GM19438 (cell line): ENCODE measurements around the gene RAMP1.

Experiments
- ATAC-seq: cut with Tn5 transposase; IDR thresholded peaks from one replicate; pipeline ENCODE4 v1.9.1; 2021; ENCODE audit warnings: low read depth; ENCODE audit not compliant: unreplicated experiment

Gene RAMP1

DNA sequence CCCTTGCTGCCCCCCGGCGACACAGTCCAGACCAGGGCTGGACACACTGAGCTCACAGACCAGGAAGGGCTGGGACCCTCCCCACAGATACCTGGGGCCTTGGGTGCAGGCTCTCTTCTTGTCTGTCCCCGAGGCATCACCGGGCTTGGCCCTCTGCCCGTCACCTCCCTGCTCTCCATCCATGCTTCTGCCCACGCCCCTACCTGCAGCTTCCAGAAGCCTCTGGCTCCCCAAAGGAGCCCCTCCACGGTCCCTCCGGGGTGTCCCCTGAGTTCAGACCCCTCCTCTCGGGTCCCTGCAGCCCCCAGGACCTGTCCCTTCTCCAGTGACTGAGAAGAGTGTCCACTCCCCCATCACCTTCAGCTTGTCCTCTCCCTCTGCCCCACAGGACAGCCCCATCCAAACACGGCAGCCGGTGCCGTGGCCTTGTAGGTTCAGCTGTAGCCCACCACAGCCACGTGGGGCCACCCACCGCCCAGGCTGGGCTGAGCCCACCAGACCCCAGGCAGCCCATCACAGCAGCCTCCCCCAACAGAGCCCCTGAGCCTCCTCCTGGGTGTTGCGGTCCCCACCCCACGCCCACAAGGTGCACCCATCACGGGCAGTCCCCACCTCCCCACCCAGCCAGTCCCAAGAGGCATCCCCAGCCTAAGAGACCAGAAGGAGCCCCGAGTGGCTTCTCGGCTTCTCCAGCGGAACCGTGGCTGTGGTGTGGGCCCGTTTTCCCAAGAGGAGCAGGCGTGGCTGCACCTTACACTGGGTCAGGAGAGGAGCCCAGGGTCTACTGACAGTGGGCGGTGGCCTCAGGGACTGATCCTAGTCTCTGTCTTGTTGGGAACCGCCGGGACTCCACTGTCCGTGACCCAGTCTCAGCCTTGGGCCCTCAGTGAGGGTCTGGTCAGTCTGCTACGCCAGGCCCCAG is 53.1 kb downstream of the RAMP1 start:
- ATAC-seq, result no peak

- no peak for ATAC-seq
Measured at GRCh38 chr2:237913193-237913917, 53.9 kb downstream of the RAMP1 start.

GRCh38 chr2:237915576-237915975 is 56.2 kb downstream of the RAMP1 start:
- ATAC-seq, result no peak

DNA sequence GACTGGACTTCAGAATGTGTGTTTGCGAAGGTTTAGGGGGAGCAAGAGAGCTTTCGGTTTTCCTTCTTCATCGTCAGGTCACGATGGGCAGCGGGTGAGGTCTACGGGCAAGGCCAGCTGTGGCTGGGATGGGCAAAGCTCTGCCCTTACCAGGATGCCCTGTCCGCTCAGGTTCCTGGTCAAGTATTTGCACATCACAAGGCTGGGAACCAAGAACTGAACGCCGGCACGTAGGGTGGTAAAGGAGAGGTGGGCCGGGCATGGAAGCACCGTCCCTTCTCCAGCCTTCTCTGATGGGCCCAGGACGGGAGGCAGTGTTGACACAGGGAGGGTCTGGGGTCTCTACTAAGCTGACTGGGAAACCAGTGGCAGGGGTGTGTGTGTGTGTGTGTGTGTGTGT is 56.9 kb downstream of the RAMP1 start:
- ATAC-seq, result no peak

DNA sequence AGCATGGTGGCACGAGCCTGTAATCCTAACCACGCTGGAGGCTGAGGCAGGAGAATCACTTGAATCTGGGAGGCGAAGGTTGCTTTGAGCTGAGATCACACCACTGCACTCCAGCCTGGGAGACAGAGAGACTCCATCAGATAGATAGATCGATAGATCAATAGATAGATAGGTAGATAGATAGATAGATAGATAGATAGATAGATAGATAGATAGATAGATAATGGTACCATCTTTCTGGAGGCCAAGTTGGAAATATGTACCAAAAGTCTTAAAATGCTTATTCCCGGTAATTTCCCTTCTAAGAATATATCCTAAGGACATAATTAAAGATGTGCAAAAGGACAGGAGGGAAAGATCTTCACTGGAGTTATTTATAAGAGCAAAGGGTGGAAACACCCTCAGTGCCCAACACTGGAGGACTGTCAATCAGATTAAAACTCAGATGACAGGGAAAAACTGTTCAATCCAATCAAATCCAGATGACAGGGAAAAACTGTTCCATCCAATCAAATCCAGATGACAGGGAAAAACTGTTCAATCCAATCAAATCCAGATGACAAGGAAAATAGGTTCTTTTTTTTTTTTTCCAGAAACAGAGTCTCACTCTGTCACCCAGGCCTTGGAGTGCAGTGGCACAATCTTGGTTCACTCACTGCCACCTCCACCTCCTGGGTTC is 58.4 kb downstream of the RAMP1 start:
- no peak for ATAC-seq

DNA sequence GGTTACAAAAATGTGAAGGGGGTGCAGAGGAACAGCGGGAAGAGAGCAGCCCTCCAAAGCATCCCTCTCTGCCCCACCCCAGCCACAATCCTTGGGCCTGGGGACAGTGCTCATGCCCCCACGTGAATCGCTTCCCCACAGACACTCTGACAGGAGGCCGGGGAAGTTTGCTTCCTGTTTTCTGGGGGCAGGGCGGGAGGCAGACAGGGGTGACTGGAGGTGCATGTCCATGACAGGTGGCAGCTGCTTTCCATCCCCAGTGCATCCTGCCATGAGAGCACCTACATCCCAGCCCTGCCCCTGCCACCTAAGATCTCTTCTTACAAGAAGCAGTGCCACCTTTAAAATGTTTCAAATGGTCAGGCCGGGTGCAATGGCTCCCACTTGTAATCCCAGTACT is 60.2 kb downstream of the RAMP1 start:
- no peak for ATAC-seq

DNA sequence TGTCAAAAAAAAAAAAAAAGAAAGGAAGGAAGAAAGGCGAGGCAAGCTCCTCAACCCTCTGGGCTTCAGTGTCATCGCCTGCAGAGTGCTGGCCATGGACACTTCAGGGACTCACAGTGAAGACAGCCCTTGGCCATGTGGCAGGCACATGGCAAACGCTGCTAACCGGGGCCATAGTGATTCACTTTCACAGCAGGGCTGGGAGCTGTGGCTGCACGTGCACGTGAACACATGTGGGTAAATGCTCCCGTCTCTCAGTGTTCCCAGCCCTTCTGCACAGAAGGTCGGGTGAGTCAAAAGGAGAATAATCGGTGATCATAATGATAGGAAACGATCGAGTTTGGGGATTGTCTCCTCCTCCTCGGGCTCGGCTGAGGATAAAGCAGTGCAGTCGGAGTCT is 61.2 kb downstream of the RAMP1 start:
- ATAC-seq, result no peak

GRCh38 chr2:237921967-237922492 is 62.6 kb downstream of the RAMP1 start:
- ATAC-seq, result no peak

GRCh38 chr2:237922641-237923361 is 63.4 kb downstream of the RAMP1 start:
- ATAC-seq, result no peak

DNA sequence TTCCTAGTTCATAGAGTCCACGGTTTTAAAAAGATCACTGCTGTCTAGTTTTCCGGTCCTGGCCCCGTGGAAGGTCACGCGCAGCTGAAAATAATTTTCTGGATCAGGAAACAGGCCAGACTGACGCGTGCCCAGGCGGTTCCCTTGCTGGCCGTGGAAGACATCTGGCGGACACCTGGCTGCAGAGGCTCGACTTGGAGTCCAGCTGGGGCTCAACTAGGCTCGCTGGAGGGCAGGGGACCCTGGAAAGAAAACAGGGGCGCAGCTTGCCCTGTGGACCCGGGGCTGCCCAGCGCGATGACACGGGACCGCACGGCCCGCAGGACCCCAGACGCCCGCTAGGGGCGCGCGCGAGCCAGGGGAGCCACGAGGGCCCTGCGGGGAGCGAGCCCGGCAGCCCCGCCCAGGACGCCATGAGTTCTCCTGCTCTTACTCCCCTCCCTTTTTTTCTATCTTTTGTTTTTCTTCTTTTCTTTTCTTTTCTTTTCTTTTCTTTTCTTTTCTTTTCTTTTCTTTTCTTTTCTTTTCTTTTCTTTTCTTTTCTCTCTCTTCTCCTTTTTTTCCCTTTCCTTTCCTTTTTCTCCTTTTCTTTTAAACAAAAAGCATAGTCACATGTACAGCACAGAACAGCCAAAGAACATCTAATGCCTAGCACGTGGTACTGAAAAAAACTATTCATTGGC is 64.2 kb downstream of the RAMP1 start:
- ATAC-seq, result peak; percentile 94

DNA sequence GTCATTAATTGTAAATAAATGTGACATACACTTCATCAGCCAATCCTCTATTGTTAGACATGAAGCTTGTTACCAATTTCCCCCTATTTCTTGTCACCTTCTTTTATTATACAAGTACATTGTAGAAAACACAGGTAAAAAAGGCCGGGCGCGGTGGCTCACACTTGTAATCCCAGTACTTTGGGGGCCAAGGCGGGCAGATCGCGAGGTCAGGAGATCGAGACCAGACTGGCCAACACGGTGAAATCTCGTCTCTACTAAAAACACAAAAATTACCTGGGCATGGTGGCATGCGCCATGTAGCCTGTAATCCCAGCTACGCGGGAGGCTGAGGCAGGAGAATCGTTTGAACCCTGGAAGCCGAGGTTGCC is 64.7 kb downstream of the RAMP1 start:
- no peak for ATAC-seq

GRCh38 chr2:237927135-237927534 is 67.7 kb downstream of the RAMP1 start:
- no peak for ATAC-seq

DNA sequence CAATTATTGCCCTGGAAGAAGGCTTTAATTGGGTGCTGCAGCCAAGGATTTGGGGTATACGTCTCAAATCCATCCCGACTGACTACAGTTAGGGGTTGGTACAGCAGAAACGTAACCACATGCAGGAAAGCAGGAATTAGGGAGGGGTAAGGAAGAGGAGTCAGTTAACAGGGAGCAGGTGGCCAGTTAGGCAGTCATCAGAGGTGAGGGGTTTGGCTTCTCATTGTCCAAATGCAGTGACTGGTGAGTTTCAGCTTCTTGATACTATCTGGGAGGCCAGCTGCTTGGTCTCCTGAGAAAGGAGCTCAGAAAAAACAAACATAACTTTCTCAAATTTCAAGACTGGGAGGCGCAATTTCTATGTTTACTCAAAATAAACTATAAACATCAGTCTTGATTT is 68.6 kb downstream of the RAMP1 start:
- ATAC-seq, result no peak

DNA sequence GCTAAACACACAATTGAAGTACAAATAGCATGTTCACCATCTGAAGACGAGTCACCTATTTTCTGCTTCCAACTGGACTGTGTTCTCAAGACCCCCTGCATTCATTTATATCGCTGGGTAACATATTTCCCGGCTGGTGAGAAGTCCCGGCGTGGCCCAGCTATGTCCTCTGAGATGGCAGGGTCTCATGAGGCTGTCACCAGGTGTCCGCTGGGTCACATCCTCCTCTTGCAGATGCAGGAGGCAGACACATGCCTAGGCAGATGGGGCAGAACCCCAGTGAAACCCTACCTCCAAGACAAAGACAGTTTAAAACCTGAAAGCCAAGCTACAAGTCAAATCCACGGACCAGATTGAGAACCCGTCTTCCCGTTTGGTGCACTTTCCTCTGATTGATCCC is 70.6 kb downstream of the RAMP1 start:
- no peak for ATAC-seq

GRCh38 chr2:237931205-237931721 is 71.8 kb downstream of the RAMP1 start:
- ATAC-seq, result no peak

- ATAC-seq, result no peak
Measured at GRCh38 chr2:237932731-237933131, 73.3 kb downstream of the RAMP1 start.

DNA sequence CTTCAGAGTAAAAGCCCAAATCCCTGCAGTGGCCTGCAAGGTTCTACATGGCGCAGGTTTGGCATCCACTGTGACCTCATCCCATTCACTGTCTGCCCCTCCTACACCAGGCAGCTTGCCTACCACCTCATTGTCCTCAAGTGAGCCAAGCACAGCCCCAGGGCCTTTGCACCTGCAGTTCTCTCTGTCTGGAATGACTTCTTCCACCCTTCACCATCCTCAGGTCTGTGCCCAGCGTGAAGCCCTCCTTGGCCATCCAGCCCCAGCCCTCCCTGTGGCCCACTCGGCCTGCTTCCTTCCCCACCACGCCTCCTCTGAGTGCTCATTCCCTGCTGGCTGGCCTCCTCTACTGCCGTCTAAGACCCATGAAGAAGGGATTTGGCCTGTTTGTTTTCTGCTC is 74.8 kb downstream of the RAMP1 start:
- no peak for ATAC-seq

DNA sequence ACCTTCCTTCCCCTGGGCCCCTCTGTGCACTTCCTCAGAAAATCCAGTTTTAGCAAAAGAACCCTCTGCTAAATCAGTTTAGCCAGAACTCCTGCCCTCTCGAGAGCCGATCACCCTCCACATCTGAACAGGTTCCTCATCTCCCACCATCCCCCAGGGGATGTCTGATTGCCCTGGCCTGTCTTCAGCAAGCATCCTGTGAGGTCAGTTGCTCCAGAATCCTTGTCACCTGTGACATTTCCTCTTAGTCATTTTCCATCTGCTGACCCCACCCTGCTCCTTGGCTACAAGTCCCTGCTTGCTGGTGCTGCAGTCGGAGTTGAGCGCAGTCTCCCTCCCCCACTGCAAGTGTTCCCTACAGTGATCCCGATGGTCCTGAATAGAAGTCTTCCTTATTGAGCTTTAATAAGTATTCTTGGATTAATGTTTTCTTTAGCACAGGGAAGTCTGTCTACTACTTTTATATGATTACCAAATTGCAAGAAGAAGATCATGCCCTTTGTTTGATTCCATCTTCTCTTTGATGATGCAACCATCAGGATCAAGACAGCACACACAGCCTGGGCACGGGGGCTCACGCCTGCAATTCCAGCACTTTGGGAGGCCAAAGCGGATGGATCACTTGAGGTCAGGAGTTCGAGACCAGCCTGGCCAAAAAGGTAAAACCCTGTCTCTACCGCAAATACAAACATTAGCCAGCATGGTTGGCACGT is 76.5 kb downstream of the RAMP1 start:
- no peak for ATAC-seq

- ATAC-seq, result no peak
Measured at GRCh38 chr2:237939251-237939650, 79.8 kb downstream of the RAMP1 start.
